Parathyroid adenoma (tissue), 2 donors: ENCODE data around the gene SOCS3.

Source experiments
- H2AFZ ChIP-seq: fragments of 300-600 bp; sonication (generic); one replicate; pipeline ENCODE4 v1.7.0; 2017; ENCODE audit warnings: antibody characterized with exemption, mild to moderate bottlenecking
- H3K27ac ChIP-seq: fragments of 300-600 bp; sonication (generic); one replicate; pipeline ENCODE4 v1.7.0; 2017
- H3K27me3 ChIP-seq: fragments of 300-600 bp; sonication (generic); one replicate; pipeline ENCODE4 v1.7.0; 2017; ENCODE audit warnings: low read length; ENCODE audit not compliant: control insufficient read depth, insufficient read depth
- H3K36me3 ChIP-seq: fragments of 300-600 bp; sonication (generic); one replicate; pipeline ENCODE4 v1.7.0; 2017; ENCODE audit warnings: low read length; ENCODE audit not compliant: control insufficient read depth, insufficient read depth
- H3K4me1 ChIP-seq: fragments of 300-600 bp; sonication (generic); one replicate; pipeline ENCODE4 v1.7.0; 2017; ENCODE audit warnings: control low read depth
- H3K4me2 ChIP-seq: fragments of 300-600 bp; sonication (generic); one replicate; pipeline ENCODE4 v1.7.0; 2017; ENCODE audit warnings: low read length
- H3K4me3 ChIP-seq: fragments of 300-600 bp; sonication (generic); one replicate; pipeline ENCODE4 v1.7.0; 2017; ENCODE audit warnings: low read depth, low read length
- H3K79me2 ChIP-seq: fragments of 300-600 bp; sonication (generic); one replicate; pipeline ENCODE4 v1.7.0; 2017; ENCODE audit warnings: control low read depth
- H3K9ac ChIP-seq: fragments of 300-600 bp; sonication (generic); one replicate; pipeline ENCODE4 v1.7.0; 2017; ENCODE audit warnings: mild to moderate bottlenecking
- H3K9me3 ChIP-seq: fragments of 300-600 bp; sonication (generic); one replicate; pipeline ENCODE4 v1.7.0; 2017; ENCODE audit warnings: low read length; ENCODE audit not compliant: control insufficient read depth
- TF ChIP-seq, protein P1 (sequence below): fragments of 300-600 bp; sonication (generic); IDR thresholded peaks from one replicate; pipeline ENCODE4 v1.7.0; 2017; ENCODE audit warnings: antibody characterized with exemption, mild to moderate bottlenecking
- donor health status: primary hyperparathyroidism.

Gene SOCS3

DNA sequence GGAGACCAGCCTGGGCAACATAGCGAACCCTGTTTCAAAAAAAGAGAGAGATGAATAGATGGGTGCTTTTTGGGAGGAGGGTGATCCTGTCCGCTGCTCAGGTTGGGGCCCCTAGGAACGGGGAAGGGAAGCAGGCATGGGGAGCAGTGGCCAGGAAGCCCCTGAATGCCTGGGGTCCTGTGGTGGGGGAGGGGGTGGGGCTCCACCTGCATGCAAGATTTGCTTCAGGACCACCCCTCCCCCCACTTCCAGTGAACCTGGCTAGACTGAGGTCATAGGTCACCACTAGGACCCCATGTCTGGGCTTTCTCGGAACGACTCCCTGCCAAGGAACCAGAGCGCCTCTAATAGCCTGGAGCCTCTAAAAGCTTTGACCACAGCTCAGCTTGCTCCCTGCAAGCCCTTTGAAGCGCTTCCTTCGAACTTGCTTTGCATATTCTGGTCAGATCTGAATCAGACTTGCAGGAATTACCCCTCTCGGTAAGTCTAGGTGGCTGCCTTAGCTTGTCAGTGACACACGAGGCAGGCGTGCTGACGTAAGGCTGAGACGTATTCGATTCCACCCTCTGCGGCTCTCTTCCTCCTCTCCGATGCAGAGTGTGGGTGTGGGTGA, 3.7 kb downstream of the SOCS3 start:
- Histone ChIP-seq H3K27ac (no peak overlapping the region), H3K9ac (no peak overlapping the region), H3K36me3 (no peaks in the 10 kb centered on the region), H3K79me2 (no peaks in the 10 kb centered on the region), H3K4me3 (no peak overlapping the region), H3K4me2 (no peak overlapping the region), H3K9me3 (no peaks in the 10 kb centered on the region), H2AFZ (no peak overlapping the region), H3K27me3 (no peaks in the 10 kb centered on the region), H3K4me1 (peaks cover 13% of the 10 kb centered on the region)
- TF ChIP-seq, protein P1, sequence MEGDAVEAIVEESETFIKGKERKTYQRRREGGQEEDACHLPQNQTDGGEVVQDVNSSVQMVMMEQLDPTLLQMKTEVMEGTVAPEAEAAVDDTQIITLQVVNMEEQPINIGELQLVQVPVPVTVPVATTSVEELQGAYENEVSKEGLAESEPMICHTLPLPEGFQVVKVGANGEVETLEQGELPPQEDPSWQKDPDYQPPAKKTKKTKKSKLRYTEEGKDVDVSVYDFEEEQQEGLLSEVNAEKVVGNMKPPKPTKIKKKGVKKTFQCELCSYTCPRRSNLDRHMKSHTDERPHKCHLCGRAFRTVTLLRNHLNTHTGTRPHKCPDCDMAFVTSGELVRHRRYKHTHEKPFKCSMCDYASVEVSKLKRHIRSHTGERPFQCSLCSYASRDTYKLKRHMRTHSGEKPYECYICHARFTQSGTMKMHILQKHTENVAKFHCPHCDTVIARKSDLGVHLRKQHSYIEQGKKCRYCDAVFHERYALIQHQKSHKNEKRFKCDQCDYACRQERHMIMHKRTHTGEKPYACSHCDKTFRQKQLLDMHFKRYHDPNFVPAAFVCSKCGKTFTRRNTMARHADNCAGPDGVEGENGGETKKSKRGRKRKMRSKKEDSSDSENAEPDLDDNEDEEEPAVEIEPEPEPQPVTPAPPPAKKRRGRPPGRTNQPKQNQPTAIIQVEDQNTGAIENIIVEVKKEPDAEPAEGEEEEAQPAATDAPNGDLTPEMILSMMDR = no peak

DNA sequence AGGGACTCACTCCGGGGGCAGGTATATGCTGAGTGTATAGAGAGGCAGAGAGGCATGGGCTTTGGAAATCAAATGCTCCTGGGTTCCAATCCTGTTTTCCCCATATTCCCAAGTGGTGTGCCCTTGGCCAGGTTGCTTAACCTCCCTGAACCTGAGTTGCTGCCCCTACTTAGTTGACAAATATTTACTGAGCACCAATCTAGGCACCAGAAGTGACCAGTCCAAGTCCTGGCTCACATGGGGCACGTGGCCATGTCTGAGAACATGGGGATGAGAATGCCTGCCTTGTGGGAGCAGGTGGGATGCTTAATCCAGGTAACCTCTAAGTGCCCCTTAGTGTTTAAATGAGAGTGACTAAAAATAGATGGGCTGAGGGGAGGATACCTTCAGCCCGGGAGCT, 4.2 kb downstream of the SOCS3 start:
- no peaks in the 10 kb centered on the region for H3K79me2 ChIP-seq
- no peak overlapping the region for H2AFZ ChIP-seq
- no peak overlapping the region for H3K27ac ChIP-seq
- H3K27me3 ChIP-seq = no peaks in the 10 kb centered on the region
- H3K9ac ChIP-seq = no peak overlapping the region
- no peak overlapping the region for H3K4me2 ChIP-seq
- H3K9me3 ChIP-seq = no peaks in the 10 kb centered on the region
- TF ChIP-seq, protein P1 = no peak
- H3K4me1 ChIP-seq = peaks cover 13% of the 10 kb centered on the region
- no peaks in the 10 kb centered on the region for H3K36me3 ChIP-seq
- H3K4me3 ChIP-seq = no peak overlapping the region

DNA sequence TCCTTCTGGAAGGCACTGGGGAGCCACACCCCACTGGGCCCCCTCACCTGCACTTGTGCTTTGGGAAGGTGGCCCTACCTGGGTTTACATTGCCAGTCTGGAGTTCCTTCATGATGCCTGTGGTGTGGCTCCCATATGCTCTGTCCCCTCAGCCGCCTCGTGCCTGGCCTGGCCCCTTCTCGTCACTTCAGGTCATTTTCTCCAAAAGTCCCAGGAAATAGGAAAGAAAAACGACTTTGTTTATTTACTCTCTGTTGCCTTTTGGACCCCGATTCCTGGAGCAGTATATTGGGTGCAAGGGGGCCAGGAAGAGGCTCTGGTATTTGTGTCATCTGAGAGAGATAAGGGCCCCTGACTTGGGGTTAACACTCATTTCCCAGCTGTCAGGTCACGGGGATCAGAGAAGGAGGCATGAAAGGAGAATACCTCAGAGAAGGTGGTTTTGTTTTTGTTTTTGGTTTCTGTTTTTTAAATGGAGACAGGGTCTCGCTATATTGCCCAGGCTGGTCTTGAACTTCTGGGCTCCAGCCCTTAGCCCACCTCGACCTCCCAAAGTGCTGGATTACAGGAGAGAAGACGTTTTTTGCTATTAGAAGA, 4.7 kb downstream of the SOCS3 start:
- no peaks in the 10 kb centered on the region for H3K9me3 ChIP-seq
- peaks cover 13% of the 10 kb centered on the region for H3K4me1 ChIP-seq
- no peak overlapping the region for H2AFZ ChIP-seq
- no peaks in the 10 kb centered on the region for H3K27me3 ChIP-seq
- no peaks in the 10 kb centered on the region for H3K79me2 ChIP-seq
- H3K9ac ChIP-seq = no peak overlapping the region
- TF ChIP-seq, protein P1 = no peak
- H3K36me3 ChIP-seq = no peaks in the 10 kb centered on the region
- H3K27ac ChIP-seq = no peak overlapping the region
- no peak overlapping the region for H3K4me2 ChIP-seq
- H3K4me3 ChIP-seq = no peak overlapping the region

DNA sequence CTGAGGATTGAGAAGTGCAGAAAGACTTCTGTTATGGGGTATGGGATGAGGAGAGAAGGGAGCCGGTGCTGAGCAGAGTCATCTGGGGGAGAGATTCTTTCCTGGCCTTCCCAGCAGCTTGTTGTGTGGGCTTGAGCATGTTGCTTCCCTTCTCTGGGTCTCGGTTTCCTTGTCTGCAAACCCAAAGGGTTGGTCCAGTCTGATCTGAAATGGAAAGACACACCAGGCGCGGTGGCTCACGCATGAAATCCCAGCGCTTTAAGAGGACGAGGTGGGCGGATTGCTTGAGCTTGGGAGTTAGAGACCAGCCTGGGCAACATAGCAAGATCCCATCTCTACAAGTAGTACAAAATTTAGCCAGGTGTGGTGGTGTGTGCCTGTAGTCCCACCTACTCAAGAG, 6.0 kb downstream of the SOCS3 start:
- Histone ChIP-seq H3K4me2 (peak overlapping the region; percentile 93), H3K4me1 (peaks cover 13% of the 10 kb centered on the region), H3K27me3 (no peaks in the 10 kb centered on the region), H3K4me3 (no peak overlapping the region), H3K9ac (no peak overlapping the region), H2AFZ (peak overlapping the region; percentile 70), H3K27ac (peak overlapping the region; percentile 87), H3K36me3 (no peaks in the 10 kb centered on the region), H3K79me2 (no peaks in the 10 kb centered on the region), H3K9me3 (no peaks in the 10 kb centered on the region)
- TF ChIP-seq, protein P1 = no peak

GRCh38 chr17:78351449-78352006, 8.3 kb downstream of the SOCS3 start:
- no peaks in the 10 kb centered on the region for H3K9me3 ChIP-seq
- no peaks in the 10 kb centered on the region for H3K27me3 ChIP-seq
- TF ChIP-seq, protein P1 = no peak
- H3K9ac ChIP-seq = no peak overlapping the region
- H3K4me1 ChIP-seq = peaks cover 13% of the 10 kb centered on the region
- H3K79me2 ChIP-seq = no peaks in the 10 kb centered on the region
- H3K4me3 ChIP-seq = no peak overlapping the region
- H2AFZ ChIP-seq = no peak overlapping the region
- H3K36me3 ChIP-seq = no peaks in the 10 kb centered on the region
- peak overlapping the region; percentile 80 for H3K27ac ChIP-seq
- no peak overlapping the region for H3K4me2 ChIP-seq
